Thyroid gland (tissue), 4 donors: ENCODE measurements around the gene ADCY5. TPM values are rescaled to one million over a fixed set of nuclear protein-coding genes. Genes with fewer than 3 reads are reported as not detected.
"Not testable (repeated sequence)": the region's sequence is repeated elsewhere in the genome, so short reads cannot be mapped to it uniquely, and the experiment has no call there.

Experiments used
- DNase-seq, 2 donors: peaks; one replicate each; pipeline ENCODE4 v3.0.0-alpha.2; 2019
- H3K27ac ChIP-seq, 3 donors: fragments of 200-600 bp; sonication (generic); 1 replicate in 2 of 3; 2 replicates in 1 of 3; pipeline ENCODE4 v1.5.1; 2016 to 2019; ENCODE audit warnings: mild to moderate bottlenecking in 1 of 3, moderate library complexity in 1 of 3
- H3K27me3 ChIP-seq: fragments of 200-600 bp; sonication (generic); one replicate; pipeline ENCODE4 v1.5.1; 2019
- H3K36me3 ChIP-seq, 2 donors: fragments of 200-600 bp; sonication (generic); one replicate each; pipeline ENCODE4 v1.5.1; 2016 to 2019
- H3K4me1 ChIP-seq, 2 donors: fragments of 200-600 bp; sonication (generic); one replicate each; pipeline ENCODE4 v1.5.1; 2017 to 2019
- H3K4me3 ChIP-seq, 3 donors: fragments of 200-600 bp; sonication (generic); replicated peaks in 1 of 3; 1 replicate in 2 of 3; 2 replicates in 1 of 3; pipeline ENCODE4 v1.5.1; 2016; ENCODE audit warnings: mild to moderate bottlenecking in 1 of 3
- H3K9me3 ChIP-seq: fragments of 200-600 bp; sonication (generic); one replicate; pipeline ENCODE4 v1.5.1; 2017
- CTCF ChIP-seq, 6 experiments: fragments of 200-600 bp in 3 of 6; fragments of 450-650 bp in 3 of 6; sonication (generic) in 3 of 6; IDR thresholded peaks; one replicate each; pipeline ENCODE4 v1.5.1; 2016 to 2019; ENCODE audit warnings: antibody characterized with exemption in 6 of 6, mild to moderate bottlenecking in 2 of 6, inconsistent platforms in 1 of 6, moderate library complexity in 1 of 6
- POLR2A ChIP-seq, 2 donors: fragments of 450-650 bp; IDR thresholded peaks; one replicate each; pipeline ENCODE4 v1.6.1; 2017; ENCODE audit warnings: antibody characterized with exemption in 2 of 2, mild to moderate bottlenecking in 2 of 2, moderate library complexity in 1 of 2
- WGBS, 2 donors: methylation state at CpG; one replicate each; pipeline ENCODE4 v1.1.5; 2017; 5-methylcytosine and 5-hydroxymethylcytosine counted together
- intact Hi-C: fragments of 100-400 bp; cut with DNase I; formaldehyde crosslinking; loops from one replicate; pipeline ENCODE4 v1.15.1; 2023
- total RNA-seq, 4 donors: library from RNA; depleted of rRNA; stranded (reverse); fragments of >200 nt; gene quantifications; one replicate each; pipeline ENCODE4 v1.2.3, GENCODE V29; 2016

ADCY5 gene
- total RNA-seq, 4 donors from 2014 or later, result 0.78 to 2.7 (median 1.8) TPM

- DNase-seq, result no peak
- H3K36me3 ChIP-seq, result no peaks in the 10 kb centered on the region
- no peaks in the 10 kb centered on the region for H3K4me1 ChIP-seq
- 59 to 82% methylated on average over 5 of the region's 5 CpGs for WGBS, 2 donors
- no peak overlapping the region for H3K4me3 ChIP-seq
- H3K9me3 ChIP-seq, result no peaks in the 10 kb centered on the region
- intact Hi-C loops, result loop anchor here (5.0 to 10.0 kb wide), 2 partner anchors 66 to 161 kb away; no protein-coding TSS in a partner anchor
- H3K27me3 ChIP-seq, result no peaks in the 10 kb centered on the region
- no peak for TF ChIP-seq CTCF (IDR thresholded peaks at IDR 0.05)
- no peak for TF ChIP-seq POLR2A (IDR thresholded peaks at IDR 0.05)
- no peak overlapping the region for H3K27ac ChIP-seq
Observed at GRCh38 chr3:123488645-123489347, 39.9 kb upstream of the ADCY5 start.

GRCh38 chr3:123487063-123487462 lies 38.2 kb upstream of the ADCY5 start:
- H3K4me1 ChIP-seq, H3K9me3 ChIP-seq, H3K4me3 ChIP-seq, H3K27me3 ChIP-seq, DNase-seq, H3K36me3 ChIP-seq, H3K27ac ChIP-seq: not testable (repeated sequence)
- intact Hi-C loops, result loop anchor here (5.0 to 10.0 kb wide), 2 partner anchors 68 to 160 kb away; no protein-coding TSS in a partner anchor
- 87 to 88% methylated on average over 8 of the region's 8 CpGs for WGBS, 2 donors

- H3K9me3 ChIP-seq, result no peaks in the 10 kb centered on the region
- no peak for TF ChIP-seq POLR2A (IDR thresholded peaks at IDR 0.05)
- no peak for TF ChIP-seq CTCF (IDR thresholded peaks at IDR 0.05)
- H3K4me3 ChIP-seq, result no peak overlapping the region
- no peaks in the 10 kb centered on the region for H3K27me3 ChIP-seq
- intact Hi-C loops, result loop anchor here (5.0 to 10.0 kb wide), 2 partner anchors 68 to 159 kb away; no protein-coding TSS in a partner anchor
- no peaks in the 10 kb centered on the region for H3K4me1 ChIP-seq
- no peaks in the 10 kb centered on the region for H3K36me3 ChIP-seq
- no peak for DNase-seq
- H3K27ac ChIP-seq, result no peak overlapping the region
- WGBS, 2 donors, result 82 to 93% methylated on average over 7 of the region's 7 CpGs
Observed at GRCh38 chr3:123486460-123486859, 37.6 kb upstream of the ADCY5 start.

- H3K27ac ChIP-seq, result no peak overlapping the region
- H3K36me3 ChIP-seq, result no peaks in the 10 kb centered on the region
- H3K4me1 ChIP-seq, result no peaks in the 10 kb centered on the region
- no peak for TF ChIP-seq POLR2A (IDR thresholded peaks at IDR 0.05)
- no peak for TF ChIP-seq CTCF (IDR thresholded peaks at IDR 0.05)
- H3K4me3 ChIP-seq, result no peak overlapping the region
- DNase-seq, result no peak
- H3K9me3 ChIP-seq, result no peaks in the 10 kb centered on the region
- intact Hi-C loops, result loop anchor here (5.0 to 10.0 kb wide), 2 partner anchors 69 to 158 kb away; no protein-coding TSS in a partner anchor
- WGBS, 2 donors, result 80 to 90% methylated on average over 4 of the region's 4 CpGs
- H3K27me3 ChIP-seq, result no peaks in the 10 kb centered on the region
Observed at GRCh38 chr3:123485551-123485950, 36.7 kb upstream of the ADCY5 start.

GRCh38 chr3:123483146-123483545 lies 34.3 kb upstream of the ADCY5 start:
- no peak overlapping the region for H3K4me3 ChIP-seq
- no peak for DNase-seq
- H3K4me1 ChIP-seq, result no peaks in the 10 kb centered on the region
- H3K9me3 ChIP-seq, result no peaks in the 10 kb centered on the region
- no peaks in the 10 kb centered on the region for H3K27me3 ChIP-seq
- no peak overlapping the region for H3K27ac ChIP-seq
- TF ChIP-seq CTCF (IDR thresholded peaks at IDR 0.05) (no peak), POLR2A (IDR thresholded peaks at IDR 0.05) (no peak)
- 93% methylated on average over 3 to 5 of the region's 6 CpGs for WGBS, 2 donors
- intact Hi-C loops, result loop anchor here (10.0 kb wide), 1 partner anchor 72 kb away; no protein-coding TSS in a partner anchor
- no peaks in the 10 kb centered on the region for H3K36me3 ChIP-seq
